Measurements from ENCODE around the gene MRNIP.
"Not testable (repeated sequence)": the region's sequence is repeated elsewhere in the genome, so short reads cannot be mapped to it uniquely, and the experiment has no call there.

MRNIP gene

DNA sequence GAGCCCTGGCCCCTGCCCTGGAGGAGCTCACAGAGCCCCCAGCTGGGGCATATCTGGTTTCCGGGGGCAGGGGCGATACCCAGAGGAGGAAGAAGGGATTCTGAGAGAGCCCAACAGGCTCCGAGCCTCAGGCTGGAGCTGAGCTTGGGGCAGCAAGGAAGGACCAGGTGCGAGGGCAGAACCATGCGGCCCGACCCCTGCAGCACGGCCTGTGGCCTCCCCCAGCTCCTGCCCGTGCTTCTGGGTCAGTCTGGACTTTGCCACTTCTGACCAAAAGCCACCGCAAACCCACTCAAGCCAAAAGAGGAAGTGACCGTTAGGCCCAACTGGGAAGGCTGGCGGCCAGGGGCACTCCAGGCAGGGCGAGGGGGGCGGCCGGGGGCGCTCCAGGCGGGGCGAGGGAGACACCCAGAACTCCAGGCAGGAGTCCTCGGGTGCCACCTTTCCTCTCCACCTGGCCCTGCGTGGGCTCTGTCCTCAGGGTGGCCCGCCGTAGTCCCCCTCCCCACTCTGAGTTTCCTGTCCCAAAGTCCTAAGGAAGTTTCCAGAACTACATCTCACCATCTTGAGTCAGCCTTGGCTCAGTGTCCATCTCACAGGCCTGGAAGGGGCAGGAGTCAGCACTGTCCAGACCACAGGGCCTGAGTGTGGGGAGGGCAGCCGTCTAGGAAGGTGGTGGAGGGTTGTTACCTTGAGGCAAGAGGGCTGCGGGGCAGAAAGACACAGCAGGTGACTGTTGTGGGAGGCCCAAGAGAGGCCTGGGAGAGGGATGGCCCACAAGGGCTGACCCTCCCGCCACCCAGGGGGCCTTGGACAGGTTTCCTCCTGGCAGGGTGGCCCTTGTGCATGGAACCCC lies 65.8 kb downstream of the MRNIP start:
- H3K4me3 ChIP-seq (ENCODE audit: low read depth, low read length) = no peak overlapping the region
- no peak for TF ChIP-seq CTCF (IDR thresholded peaks at IDR 0.05; ENCODE audit: low read depth, low read length, missing control alignments)
- no peak for DNase-seq (ENCODE audit: low read depth)
- in situ Hi-C loops (cut with HindIII; ENCODE audit: low sequenced_read_pairs) = no loop called here

- no peak for DNase-seq (ENCODE audit: low read depth)
- no peak overlapping the region for H3K4me3 ChIP-seq (ENCODE audit: low read depth, low read length)
- TF ChIP-seq CTCF (IDR thresholded peaks at IDR 0.05; ENCODE audit: low read depth, low read length, missing control alignments) = no peak
- in situ Hi-C loops (cut with HindIII; ENCODE audit: low sequenced_read_pairs) = no loop called here
Observed at GRCh38 chr5:179791881-179792611, 66.6 kb downstream of the MRNIP start.

DNA sequence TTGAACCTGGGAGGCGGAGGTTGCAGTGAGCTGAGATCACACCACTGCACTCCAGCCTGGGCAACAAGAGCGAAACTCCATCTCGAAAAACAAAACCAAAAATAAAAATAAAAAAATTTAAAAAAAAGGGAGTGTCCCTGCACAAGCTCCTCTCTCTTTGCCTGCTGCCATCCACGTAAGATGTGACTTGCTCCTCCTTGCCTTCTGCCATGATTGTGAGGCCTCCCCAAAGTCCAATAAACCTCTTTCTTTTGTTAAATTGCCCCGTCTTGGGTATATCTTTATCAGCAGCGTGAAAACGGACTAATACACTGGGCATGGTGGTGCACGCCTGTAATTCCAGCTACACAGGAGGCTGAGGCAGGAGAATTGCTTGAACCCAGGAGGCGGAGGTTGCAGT lies 69.3 kb downstream of the MRNIP start:
- DNase-seq (ENCODE audit: low read depth); H3K4me3 ChIP-seq (ENCODE audit: low read depth, low read length); in situ Hi-C loops (cut with HindIII; ENCODE audit: low sequenced_read_pairs): not testable (repeated sequence)

DNA sequence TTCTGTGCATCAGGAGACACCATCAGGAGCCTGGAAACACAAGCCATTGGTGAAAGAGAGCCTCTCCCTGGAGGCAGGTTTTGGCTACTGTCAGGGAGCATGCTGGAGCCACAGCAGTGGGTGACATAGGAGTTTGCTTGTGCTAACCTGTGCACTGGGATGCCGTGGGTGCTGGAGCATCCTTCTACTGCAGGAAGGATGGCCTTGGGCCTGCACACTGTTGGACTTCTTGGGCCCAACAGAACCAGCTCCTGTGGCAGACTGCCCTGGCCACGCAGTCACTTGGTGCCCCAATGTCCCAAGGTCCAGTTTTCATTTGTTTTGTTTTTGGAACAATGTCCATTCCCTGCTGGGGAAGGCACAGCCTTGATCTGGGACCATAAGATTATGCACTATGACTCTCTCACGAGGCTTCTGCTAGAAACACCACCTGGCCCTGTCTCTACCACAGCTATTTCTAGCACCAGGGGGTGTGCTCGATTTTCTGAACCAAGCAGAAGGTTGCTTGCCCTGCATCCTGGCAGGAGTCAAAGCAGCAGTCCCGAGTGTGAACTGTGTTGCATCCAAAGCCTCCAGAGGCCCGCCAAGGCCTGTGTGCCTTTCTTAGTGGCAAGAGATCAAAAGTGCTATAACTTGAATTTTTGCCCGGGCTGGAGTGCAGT lies 70.3 kb downstream of the MRNIP start:
- no peak for DNase-seq (ENCODE audit: low read depth)
- H3K4me3 ChIP-seq (ENCODE audit: low read depth, low read length) = no peak overlapping the region
- no peak for TF ChIP-seq CTCF (IDR thresholded peaks at IDR 0.05; ENCODE audit: low read depth, low read length, missing control alignments)
- in situ Hi-C loops (cut with HindIII; ENCODE audit: low sequenced_read_pairs) = no loop called here

All from astrocyte of the cerebellum (primary cell).